Hindlimb muscle (tissue), 1 donor: Measurements from ENCODE around the gene SYNE1. TPM values are rescaled to one million over a fixed set of nuclear protein-coding genes. Genes with fewer than 3 reads are reported as not detected.
"Not testable (repeated sequence)": the region's sequence is repeated elsewhere in the genome, so short reads cannot be mapped to it uniquely, and the experiment has no call there.

Source experiments
- DNase-seq: peaks from one replicate; pipeline ENCODE4 v3.0.0-alpha.2; 2013
- polyA plus RNA-seq: library from polyadenylated mRNA; unstranded; fragments of 120-200 nt; gene quantifications from one replicate; pipeline ENCODE4 v1.2.1, GENCODE V29; 2013; ENCODE audit not compliant: insufficient read length

SYNE1 gene
- polyA plus RNA-seq, 1 donor = 148 TPM

DNA sequence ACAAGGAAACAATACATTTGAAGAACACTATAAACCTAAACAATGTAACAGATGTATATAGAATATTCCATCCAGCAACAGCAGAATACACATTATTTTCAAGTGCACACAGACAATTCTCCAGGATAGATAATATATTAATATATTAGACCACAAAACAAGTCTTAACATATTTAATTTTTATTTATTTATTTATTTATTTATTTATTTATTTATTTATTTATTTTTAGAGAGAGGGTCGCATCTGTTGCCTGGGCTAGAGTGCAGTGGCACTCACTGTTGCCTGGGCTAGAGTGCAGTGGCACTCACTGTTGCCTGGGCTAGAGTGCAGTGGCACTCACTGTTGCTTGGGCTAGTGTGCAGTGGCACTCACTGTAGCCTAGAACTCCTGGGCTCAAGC, 78.4 kb downstream of the SYNE1 start:
- DNase-seq = not testable (repeated sequence)

DNA sequence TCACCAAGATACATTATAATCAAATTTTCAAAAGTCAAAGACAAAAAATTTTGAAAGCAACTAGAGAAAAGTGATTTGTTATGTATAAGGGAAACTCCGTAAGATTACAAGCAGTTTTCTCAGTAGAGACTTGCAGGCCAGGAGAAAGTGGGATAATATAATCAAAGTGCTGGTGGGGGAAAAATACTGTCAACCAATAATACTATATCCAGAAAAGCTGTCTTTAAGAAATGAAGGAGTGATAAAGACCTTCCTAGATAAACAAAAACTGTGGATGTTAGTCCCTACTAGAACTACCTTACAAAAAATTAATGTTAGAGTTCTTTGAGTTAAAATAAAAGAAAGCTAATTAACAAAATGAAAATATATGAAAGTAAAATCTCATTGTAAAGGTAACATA, 79.7 kb downstream of the SYNE1 start:
- no peak for DNase-seq

DNA sequence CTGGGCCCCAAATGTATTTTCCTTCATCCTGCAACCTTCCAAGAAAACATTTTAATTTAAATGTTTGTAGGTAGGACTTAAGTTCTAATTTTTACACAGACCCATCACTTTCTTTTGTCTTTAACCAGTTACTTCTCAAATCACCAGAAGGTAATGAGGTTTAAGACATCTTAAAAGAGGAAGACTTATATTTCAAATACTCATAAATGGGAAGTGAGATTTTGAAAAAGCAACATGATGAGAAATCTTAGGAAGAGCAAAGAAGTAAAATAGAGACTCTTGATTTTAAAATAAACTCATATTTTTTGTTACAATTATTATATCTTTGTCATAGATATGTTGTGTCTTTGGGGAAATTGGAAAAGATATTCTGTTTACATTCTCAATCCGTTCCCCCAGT, 82.3 kb downstream of the SYNE1 start:
- no peak for DNase-seq

DNA sequence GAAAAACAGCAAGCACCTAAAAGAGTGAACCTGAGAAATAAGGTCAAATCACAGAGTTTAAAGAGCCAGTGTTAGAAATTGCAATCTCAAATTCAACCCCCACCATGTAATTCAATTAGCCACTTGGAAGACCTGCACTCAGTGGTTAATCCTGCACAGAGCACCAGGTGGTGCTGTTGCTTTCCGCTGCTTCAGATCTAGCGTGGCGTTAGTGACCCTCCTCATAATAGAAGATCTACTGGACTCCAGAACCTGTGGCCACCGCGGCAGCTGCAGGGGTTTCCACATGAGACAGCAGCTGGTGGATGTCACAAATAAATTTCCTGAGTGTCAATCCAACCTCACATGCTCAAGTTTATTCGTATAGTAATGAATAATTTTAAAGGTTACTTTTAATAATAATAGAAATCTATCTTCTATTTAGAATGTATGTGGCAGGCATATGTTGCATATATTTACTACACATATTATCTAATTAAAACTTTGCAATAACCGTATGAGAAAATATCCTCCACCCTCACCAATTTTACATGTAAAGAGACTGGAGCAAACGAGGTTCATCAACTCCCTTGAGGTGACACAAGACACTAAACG, 84.4 kb downstream of the SYNE1 start:
- peak; percentile 53 for DNase-seq

DNA sequence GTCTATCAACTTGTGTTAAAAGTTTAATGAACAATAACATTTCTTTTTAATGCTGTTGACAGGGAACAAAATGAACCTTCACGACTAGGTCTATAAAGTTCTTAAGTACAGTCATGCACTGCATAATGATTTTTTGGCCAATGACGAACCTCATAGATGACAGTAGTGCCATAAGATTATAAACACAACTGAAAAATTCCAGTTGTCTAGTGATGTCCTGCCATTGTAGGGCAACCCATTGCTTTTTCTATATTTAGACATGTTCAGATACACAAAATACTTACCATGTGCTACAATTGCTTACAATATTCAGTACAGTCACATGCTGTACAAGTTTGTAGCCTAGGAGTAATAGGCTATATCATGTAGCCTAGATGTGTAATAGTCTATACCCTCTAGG, 93.6 kb downstream of the SYNE1 start:
- DNase-seq = no peak

DNA sequence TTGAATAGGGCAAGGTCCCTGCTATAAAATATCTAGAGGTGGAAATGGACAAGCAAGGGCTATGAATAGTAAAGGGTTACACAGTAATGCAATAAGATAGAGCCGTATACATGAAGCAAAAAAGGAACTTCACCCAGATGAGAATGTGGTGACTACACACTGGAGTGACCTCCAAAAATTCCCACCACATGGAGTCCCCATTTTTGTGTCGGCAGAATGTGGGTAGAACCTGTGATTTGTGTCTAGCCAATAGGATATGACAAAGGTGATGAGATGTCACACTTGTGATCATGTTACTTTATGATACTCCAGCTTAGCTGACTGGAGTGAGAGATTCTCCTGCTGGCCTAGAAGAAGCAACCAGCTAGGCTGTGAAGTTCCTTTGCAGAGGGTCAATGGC, 96.8 kb downstream of the SYNE1 start:
- DNase-seq = no peak

DNA sequence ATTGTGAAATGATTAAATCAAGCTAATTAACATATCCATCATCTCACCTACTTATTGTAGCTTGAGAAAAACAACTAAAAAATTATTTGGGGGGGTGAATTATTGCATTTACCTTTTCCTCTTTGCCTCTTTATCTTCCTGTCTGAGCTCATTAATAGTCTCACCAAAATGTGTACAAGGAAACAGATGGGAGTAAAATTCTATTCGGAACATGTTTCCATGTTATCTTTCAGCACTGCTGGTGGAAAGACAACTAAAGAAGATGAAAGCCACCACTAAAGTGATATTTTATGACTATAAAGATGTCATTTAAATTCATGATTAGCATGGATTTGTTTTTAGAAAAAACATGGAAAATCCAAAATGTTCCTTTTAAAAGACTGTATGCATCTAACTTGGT, 102.6 kb downstream of the SYNE1 start:
- DNase-seq = no peak

DNA sequence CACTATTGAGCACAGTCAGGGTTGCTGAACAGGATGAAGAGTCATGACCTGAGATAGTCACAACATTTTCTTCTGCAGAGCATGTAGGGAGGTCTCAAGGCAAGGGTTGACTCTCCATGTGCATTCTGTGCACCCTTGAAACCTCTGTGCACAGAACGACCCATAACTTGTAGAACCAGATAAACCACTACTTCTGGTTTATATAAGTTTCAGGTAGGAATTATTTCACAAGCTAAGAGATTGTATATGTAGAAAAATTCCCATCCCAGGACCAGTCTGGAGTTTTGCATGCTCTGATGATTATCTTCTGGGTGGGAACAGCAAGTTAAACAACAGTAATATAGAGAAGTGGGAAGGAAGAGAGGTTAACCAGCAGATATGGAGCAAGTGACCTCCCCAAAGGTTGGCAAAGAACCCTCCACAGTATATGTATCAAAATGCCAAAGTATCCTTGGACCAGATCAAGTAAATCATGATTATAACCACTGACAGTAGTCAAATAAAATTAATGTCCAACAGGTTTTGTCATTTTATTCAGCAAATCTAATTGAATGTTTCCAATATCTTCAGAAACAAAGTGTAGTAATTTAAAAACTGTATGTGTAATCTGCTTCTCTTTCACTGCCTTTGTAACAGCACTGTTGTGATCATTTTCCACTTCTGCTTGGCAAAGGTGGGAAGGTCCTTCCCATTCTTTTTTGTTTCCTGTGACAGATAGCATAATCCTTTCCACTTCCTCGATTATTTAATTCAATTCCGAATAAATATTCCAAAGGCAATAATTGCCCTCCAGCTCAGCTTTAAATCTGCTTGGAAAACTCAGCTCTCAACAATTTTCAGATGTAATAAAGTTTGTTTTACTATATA, 104.4 kb downstream of the SYNE1 start:
- DNase-seq = no peak

DNA sequence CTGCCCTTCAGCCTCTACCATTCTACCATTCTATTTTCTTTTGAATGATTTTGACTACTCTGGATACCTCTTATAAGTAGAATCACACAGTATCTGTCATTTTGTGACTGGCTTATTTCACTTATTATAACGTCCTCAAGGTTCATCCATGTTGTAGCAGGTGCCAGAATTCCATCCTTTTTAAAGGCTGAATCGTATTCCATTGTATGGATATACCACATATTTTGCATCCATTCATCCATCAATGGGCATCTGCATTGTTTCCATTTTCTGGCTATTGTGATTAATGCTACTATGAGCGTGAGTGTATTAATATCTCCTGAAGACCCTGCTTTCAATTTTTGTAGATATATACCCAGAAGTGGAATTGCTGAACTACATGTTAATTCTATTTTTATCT, 105.5 kb downstream of the SYNE1 start:
- DNase-seq = no peak

DNA sequence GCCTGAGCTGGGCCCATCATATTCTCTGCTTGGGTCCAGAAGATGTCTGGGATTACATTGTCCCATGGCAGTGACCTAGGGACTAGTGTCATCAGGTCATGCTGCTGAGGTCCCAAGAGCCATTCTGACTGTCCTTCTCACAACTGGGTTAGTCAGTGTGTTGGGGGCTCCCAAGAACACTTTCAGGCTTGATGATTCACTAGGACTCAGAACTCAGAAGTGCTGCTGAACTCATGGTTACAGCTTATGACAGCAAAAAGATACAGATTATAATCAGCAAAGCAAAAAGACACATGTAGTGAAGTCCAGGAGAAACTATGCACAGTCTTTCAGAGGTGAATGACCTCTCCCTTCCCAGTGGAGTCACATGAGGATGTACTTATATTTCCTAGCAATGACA, 107.8 kb downstream of the SYNE1 start:
- DNase-seq = no peak

DNA sequence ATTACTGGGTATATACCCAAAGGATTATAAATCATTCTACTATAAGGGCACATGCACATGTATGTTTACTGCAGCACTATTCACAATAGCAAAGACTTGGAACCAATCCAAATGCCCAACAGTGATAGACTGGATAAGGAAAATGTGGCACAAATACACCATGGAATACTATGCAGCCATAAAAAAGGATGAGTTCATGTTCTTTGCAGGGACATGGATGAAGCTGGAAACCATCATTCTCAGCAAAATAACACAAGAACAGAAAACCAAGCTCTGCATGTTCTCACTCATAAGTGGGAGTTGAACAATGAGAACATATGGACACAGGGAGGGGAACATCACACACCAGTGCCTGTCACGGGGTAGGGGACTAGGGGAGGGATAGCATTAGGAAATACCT, 123.0 kb downstream of the SYNE1 start:
- DNase-seq = not testable (repeated sequence)

DNA sequence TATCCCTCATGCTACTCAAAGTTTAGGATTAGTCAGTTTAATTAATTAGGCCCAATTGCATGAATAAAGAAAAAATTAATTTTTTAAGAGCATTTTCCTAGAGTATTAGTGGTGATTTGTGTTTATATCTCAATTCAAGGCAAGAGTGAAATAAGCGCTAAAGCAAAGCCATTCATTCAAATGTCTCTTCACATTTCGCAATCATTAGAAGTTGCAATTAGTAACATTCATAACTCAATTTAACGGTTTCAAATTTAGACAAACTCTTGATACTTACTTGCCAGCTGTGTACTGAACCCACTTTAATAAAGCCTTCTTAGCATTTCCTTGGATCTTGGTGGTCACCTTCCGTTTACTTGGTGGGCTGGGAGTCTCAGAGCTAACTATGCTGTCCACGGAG, 127.2 kb downstream of the SYNE1 start:
- no peak for DNase-seq

DNA sequence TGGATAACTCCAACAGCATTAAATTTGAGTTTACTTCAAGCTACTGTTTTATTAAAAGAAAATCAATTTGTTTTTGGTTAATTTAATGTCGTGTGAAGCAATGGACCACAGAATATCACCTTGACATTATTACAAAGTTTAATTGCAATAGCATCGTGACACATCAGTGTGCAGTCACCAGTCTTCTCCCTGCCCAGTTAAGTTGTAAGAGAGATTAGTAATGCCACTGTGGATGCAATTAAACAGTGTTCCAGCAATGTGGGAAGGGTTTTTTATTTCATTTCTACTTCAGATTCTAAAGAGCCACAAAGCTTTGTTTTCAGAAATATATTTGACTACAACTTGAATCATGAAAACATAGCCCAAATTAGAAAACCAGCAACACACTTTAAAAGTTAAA, 128.7 kb downstream of the SYNE1 start:
- DNase-seq = no peak

DNA sequence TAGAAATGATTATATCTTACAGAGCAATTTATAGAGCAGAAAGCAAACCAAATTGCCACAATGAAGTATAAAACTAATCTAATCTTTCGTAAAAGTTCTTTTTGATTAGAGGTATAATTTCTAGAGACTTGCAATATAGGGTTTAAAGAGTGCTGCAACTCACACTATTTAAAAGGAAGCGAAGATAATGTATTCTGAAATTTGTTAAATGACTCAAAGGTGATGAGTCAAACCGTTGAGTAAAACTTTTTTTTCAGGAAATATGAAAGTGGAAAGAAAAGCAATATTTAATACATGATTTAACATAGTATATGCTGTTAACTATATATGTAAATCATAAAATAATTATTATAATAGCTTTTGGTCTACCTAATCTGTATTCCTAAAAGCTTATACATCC, 133.6 kb downstream of the SYNE1 start:
- DNase-seq = no peak

DNA sequence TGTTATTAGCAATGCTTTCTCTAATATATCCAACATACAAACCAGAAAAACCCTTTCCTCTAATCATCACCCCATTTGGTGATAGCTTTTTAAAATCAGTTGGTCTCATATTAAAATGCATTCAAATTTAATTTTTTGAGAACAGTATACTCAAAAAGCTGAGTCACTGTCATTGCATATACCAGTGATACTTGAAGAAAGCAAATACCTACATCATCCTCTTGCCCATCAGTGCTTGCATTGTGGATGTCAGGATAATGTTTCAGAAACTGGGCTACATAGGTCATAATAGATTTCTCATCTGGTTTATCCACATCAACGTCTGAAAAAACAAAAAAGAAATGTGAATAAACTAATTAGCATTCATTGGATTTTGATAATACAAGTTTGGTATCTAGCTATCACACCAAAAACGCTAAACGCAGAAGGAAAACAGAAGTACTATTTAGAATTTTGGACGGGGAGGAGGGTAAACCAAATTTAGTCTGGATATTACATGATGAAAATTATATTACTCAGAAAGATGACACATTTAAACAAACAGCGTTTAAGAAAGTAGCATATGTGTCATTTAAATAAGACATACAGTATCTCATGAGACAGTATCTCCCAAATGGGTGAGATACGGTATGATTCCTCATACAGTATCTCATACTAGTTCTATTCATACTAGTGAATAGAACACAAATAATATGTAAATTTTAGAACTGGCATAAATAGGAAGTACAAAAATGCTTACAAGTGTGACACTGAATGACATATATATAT, 134.6 kb downstream of the SYNE1 start:
- DNase-seq = no peak

DNA sequence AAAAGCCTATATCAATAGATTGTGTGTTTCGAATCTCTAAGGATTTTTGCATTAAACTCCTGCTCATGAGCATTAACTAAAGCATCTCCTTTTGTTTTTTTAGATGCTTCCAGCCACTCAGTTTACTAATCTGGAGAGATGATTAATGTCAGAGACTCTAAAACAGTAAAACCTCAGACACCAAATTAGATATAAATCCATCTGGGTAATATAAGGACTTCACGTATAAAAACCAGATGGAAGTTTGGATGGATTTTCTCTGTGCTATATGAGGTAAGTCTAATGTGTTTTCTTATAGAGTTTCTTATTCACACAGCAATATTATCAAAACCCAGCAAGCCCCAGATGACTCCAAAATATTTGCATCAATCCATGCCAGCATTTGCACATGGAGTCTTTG, 137.2 kb downstream of the SYNE1 start:
- no peak for DNase-seq

DNA sequence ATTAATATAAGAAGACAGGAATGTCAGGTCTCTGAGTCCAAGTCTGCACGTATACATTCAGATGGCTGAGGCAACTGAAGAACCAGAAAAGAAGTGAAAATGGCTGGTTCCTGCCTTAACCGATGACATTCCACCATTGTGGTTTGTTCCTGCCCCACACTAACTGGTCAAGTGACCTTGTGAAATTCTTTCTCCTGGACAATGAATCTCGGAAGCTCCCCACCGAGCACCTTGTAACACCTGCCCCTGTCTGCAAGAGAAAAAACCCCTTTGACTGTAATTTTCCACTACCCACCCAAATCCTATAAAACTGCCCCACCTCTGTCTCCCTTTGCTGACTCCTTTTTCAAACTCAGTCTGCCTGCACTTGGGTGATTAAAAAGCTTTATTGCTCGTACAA, 140.4 kb downstream of the SYNE1 start:
- DNase-seq = no peak

DNA sequence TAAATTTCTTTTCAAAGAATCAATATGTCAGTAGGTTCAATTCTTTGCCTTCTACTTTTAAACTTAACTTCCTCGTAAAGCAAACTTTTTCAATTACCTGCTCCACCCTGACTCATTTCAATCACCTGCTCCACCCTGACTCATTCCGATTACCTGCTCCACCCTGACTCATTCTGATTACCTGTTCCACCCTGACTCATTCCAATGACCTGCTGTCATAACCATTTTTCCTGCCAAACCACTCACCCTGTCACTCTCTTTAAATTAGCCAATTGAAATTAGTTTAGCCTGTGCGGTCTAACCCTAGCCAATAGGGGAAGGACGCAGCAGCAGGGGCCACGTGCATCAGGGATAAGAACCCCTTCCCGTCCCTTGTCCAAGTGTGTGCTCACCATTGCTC, 141.7 kb downstream of the SYNE1 start:
- DNase-seq = not testable (repeated sequence)

DNA sequence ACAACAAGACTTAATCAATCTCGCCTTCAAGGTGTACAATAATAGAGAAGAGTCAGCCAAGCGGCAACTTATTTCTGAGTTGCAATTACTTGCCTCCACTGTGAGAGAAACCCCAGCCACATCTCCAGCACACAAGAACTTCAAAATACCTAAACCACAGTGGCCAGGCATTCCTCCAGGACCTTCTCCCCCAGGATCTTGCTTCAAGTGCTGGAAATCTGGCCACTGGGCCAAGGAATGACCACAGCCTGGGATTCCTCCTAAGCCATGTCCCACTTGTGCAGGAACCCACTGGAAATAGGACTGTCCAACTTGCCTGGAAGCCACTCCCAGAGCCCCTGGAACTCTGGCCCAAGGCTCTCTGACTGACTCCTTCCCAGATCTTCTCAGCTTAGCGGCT, 144.9 kb downstream of the SYNE1 start:
- not testable (repeated sequence) for DNase-seq

DNA sequence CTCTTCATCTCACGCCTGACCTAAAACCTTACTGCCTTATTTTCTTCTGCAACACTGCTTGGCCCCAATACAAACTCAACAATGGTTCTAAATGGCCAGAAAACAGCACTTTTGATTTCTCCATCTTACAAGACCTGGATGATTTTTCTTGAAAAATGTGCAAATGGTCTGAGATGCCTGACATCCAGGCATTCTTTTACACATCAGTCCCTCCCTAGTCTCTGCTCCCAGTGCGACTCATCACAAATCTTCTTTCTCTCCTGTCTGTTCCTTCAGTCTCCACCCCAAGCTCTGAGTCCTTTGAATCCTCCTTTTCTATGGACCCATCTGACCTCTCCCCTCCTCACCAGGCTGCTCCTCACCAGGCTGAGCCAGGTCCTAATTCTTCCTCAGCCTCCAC, 145.7 kb downstream of the SYNE1 start:
- DNase-seq = not testable (repeated sequence)

DNA sequence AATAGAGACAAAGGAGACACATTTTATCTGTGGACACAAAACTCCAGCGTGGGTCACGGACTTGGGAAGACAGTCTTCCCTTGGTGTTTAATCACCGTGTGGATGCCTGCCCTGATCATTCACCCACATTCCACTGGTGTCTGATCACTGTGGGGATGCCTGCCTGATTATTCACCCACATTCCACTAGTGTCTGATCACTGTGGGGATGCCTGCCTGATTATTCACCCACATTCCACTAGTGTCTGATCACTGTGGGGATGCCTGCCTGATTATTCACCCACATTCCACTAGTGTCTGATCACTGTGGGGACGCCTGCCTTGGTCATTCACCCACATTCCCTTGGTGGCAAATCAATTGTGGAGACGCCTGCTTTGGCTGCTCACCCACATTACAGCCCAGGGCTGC, 146.2 kb downstream of the SYNE1 start:
- not testable (repeated sequence) for DNase-seq

DNA sequence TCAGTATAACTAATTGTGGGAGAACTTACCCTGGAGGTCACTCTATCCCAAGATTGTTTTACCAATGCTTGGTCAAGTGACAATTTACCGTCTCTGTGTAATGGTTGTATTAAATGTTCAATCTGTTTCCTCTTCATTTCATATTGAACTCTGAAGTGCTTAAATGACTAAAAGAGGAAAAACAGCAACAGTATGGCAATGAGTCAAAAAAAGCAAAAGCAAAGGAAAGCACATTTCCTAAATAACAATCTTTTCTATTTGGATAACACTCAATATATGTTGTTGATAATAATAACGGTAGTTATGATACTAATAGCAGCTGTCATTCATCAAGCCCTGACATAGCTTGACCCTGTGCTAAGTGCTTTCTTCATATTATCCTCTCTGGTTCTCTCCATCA, 152.4 kb downstream of the SYNE1 start:
- DNase-seq = no peak

DNA sequence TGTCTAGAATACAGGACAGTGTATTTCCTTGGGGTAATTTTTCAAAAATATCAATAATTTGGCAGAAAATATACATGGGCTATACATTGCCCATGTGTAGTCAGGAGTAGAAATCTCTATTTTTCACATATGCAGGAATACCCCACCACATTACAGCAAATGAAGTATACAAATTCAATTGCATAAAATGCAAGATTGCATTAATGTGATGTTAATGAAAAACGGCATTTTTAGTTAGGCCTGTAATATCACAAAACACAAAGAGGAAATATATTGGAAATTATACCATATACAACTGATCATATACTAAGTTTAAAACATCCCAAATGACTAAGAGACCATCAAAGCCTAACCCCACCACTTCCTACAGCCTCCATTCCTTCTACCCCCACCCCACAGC, 154.9 kb downstream of the SYNE1 start:
- no peak for DNase-seq
